Kidney capillary endothelial cell (primary cell): ENCODE results near the gene RXYLT1.
"Not testable (repeated sequence)": the region's sequence is repeated elsewhere in the genome, so short reads cannot be mapped to it uniquely, and the experiment has no call there.

Experiments used
- DNase-seq: peaks from one replicate; pipeline ENCODE4 v3.0.0-alpha.2; 2018; ENCODE audit warnings: low spot score

The RXYLT1 gene

GRCh38 chr12:63802012-63802608 is 22.4 kb downstream of the RXYLT1 start:
- DNase-seq, result peak; percentile 21

- DNase-seq, result no peak
Measured at GRCh38 chr12:63804746-63805145, 25.0 kb downstream of the RXYLT1 start.

DNA sequence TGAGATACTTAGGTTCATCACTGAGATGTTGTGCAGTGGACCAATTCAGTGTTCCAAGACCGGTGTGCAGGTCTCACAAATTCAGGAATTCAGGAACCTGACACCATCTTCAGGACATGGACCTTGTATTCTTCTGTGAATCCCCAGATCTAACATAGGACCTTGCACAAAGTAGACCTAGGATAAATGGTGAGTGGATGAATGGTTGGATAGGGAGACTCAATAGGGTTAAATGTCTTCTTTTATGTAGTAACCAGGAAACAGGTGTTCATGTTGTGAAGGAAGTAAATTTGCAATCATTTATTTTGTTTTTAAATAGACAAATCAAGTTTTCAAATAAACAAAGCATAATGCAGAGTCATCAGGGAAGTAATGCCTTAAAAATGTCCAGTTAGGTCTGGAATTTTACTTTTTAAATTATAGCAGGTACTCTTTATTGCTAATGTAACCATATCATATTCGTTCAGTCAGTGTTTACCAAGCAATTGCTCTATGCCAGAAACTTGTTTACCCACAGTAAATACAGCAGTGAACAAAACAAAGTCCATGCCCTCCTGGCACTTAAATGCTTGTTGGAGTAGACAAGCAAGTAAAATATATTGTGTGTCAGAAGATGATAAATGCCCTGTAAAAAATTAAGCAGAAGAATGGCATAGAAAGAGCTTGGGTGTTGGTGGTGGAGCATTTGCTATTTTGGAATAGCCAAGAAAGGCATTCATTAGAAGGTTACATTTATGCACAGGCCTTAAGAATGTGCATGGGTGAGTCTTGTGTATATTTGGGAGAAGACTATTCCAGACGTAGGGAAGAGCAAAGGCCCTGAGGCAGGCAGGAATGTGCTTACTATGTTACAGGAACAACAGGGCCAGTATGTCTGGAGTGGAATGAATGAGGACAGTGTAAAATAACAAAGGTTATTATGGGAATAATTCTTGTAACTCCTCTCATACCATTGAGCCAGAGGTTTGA is 26.3 kb downstream of the RXYLT1 start:
- DNase-seq, result no peak

- no peak for DNase-seq
Measured at GRCh38 chr12:63808631-63809030, 28.9 kb downstream of the RXYLT1 start.

- no peak for DNase-seq
Measured at GRCh38 chr12:63809566-63809965, 29.9 kb downstream of the RXYLT1 start.

DNA sequence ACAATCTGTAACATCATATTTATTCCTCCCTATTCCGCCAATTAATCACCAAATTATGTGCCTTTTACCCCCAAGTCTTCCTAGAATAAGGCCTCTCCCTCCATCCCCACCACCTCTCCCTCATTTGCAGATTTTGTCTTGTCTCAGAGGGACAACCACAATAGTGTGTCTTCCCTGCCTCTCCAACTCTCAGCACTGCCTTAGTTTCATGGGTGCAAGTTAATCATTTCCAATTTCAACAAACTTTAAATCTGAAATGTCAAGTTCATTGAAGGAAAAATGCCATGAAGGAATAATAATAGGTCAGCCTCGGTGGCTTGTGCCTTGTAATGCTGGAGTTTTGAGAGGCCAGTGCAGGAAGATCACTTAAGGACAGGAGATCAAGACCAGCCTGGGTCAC is 31.6 kb downstream of the RXYLT1 start:
- no peak for DNase-seq

DNA sequence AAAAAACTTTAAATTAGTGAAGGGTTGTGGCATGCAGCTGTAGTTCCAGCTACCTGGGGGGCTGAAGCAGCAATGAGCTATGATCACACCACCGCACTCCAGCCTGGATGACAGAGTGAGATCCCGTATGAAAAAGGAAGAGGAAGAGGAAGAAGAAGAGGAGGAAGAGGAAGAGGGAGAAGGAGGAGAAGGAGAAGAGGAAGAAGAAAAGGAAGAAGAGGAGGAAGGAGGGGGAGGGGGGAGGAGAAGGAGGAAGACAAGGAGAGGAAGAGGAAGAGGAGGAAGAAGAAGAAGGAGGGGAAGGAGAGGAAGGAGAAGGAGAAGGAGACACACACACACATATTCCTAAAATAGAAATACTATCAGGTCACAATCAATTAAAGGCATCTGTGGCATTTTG is 32.0 kb downstream of the RXYLT1 start:
- DNase-seq, result no peak

DNA sequence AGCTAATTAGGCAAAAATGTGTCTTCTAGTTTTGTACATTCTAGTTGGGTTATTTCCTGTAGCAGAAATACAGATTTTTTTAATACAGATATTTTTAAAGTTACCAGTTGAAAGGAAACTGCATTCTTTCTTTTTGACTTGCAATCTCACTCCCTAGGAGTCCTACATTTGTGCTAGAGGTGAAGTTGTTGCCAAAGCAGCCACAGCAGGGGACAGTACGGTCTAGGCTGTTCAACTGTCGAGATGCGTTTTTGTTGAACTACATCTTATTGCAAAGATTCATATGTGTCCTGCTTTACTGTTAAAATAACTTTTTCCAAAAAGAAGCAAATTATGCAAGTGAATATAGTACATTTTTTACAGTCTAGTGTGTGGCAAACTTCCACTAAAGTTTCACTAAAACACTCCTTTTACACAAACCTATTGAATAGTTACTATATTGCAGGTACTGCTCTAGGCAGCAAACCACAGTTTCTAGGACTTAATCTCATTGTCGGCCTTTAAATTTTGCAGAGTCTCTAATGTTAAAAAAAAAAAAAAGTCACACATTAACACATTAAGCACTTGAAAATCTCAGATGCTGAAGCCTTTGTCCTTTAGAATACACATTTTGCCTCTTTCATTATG is 34.5 kb downstream of the RXYLT1 start:
- no peak for DNase-seq

- DNase-seq, result no peak
Measured at GRCh38 chr12:63815482-63815852, 35.8 kb downstream of the RXYLT1 start.

GRCh38 chr12:63816031-63816430 is 36.3 kb downstream of the RXYLT1 start:
- DNase-seq, result no peak

DNA sequence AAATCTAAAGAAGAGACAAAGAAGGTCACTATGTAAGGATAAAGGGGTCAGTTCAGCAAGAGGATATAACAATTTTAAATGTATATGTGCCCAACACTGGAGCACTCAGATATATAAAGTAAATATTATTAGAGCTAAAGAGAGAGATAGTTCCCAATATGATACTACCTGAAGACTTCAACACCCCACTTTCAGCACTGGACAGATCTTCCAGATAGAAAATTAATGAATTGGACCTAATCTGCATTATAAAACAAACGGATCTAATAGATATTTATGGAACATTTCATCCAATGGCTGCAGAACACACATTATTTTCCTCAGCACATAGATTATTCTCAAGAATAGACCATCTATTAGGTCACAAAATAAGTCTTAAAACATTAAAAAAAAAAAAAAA is 40.7 kb downstream of the RXYLT1 start:
- DNase-seq, result no peak

DNA sequence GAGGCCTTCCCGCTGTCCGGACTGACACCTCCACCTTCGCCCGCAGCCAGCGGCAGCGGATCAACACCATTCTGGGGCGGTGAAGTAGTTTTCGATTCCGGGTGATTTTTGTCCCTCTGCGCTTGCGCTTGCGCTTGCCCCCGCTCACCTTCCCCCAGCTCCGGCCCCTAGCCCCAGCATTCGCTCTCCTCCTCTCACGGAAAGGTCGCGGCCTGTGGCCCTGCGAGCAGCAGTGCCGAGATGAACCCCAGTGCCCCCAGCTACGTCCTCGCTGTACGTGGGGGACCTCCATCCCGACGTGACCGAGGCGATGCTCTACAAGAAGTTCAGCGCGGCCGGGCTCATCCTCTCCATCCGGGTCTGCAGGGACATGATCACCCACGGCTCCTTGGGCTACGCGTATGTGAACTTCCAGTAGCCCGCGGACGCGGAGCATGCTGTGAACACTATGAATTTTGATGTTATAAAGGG is 42.1 kb downstream of the RXYLT1 start:
- DNase-seq, result no peak

- no peak for DNase-seq
Measured at GRCh38 chr12:63822352-63822751, 42.6 kb downstream of the RXYLT1 start.

GRCh38 chr12:63823040-63823439 is 43.3 kb downstream of the RXYLT1 start:
- DNase-seq, result no peak

DNA sequence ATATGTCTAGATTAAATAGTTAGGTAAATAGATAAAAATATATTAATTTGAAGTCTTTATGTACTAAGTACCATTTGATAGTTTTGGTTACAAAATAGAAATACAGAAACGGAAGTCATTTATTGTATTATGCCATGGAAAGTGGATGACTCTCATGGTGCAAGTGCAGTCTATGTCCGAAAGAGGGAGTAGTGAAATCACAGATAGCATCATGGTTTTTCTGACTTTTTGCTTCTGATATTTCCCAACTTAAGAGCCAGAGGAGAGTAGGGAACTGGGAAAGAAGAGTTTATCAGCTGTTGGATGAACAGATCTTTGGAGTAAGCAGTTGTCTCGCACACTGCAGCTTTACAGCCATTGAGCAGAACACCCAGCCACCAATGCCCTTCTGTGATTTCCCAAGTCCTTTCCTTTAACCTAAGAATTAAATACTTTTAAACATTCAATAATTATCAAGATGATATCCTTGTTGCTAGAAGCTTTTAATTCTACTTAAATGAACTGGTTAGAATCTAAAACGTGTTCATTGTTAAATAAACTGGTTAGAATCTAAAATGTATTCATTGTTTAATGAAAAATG is 46.4 kb downstream of the RXYLT1 start:
- no peak for DNase-seq

GRCh38 chr12:63828867-63829266 is 49.2 kb downstream of the RXYLT1 start:
- no peak for DNase-seq

DNA sequence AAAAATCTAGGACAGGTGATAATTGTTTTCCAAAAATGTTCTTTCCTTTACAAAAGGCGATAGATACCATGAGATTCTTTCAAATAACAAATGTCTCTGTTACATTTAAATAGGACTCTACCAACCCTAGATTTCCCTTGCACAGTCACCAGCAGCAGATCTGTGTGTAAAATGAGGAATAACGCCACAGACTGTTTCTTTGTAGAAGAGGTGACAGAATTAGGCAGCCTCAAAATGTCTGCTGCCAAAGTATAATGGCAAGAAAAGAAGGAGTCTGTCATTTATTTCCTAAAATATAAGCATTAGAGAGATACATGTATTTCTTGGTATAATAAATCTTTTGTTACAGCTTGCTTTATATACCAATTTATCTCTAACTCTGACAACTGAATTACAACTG is 56.3 kb downstream of the RXYLT1 start:
- DNase-seq, result no peak

DNA sequence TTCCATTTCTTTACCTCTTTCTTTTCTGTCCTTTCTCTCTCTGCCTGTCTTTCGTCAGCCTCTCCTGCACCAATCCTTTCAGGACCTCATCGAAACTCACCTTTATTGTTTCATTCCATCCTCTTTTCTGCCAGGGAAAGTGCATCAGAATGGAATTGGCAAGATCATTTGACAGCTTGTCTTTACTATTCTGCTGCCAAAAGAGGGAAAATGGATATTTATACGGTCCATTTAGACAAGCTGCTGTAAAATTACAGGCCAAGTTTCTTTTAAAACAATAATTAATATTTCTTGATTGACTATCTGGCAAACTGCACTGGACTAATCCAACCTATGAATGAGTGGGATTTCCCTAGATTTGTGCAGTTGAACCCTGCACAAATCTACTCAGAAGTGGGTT is 57.2 kb downstream of the RXYLT1 start:
- no peak for DNase-seq

DNA sequence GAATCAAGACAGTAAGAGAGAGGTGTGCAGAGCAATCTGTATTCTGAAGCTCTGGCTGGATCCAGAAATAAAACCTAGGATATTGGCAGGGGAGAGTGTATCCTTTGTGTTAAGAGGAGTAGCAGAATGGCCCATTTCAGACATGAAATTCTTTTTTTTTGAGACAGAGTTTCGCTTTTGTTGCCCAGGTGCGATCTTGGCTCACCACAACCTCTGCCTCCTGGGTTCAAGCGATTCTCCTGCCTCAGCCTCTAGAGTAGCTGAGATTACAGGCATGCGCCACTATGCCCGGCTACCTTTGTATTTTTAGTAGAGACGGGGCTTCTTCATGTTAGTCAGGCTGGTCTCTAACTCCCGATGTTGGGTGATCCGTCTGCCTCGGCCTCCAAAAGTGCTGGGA is 58.7 kb downstream of the RXYLT1 start:
- no peak for DNase-seq

GRCh38 chr12:63841011-63841410 is 61.3 kb downstream of the RXYLT1 start:
- no peak for DNase-seq

GRCh38 chr12:63841571-63841970 is 61.9 kb downstream of the RXYLT1 start:
- no peak for DNase-seq

- not testable (repeated sequence) for DNase-seq
Measured at GRCh38 chr12:63842750-63843149, 63.0 kb downstream of the RXYLT1 start.
